Upper lobe of left lung (tissue), 4 donors: ENCODE results near the gene GART.

Experiments used
- CTCF ChIP-seq, 6 experiments: fragments of 450-650 bp in 4 of 6; fragments of 200-600 bp in 2 of 6; sonication (generic) in 2 of 6; IDR thresholded peaks; one replicate each; pipeline ENCODE4 v1.5.1; 2016 to 2019; ENCODE audit warnings: antibody characterized with exemption in 6 of 6
- POLR2AphosphoS5 ChIP-seq, 2 donors: sonication (generic); formaldehyde crosslinking; IDR thresholded peaks; one replicate each; pipeline ENCODE4 v1.5.1; 2017; ENCODE audit warnings: antibody characterized with exemption in 2 of 2

- TF ChIP-seq CTCF (IDR thresholded peaks at IDR 0.05), result no peak
- TF ChIP-seq POLR2AphosphoS5 (IDR thresholded peaks at IDR 0.05), result no peak
Measured at GRCh38 chr21:33477066-33477465, 64.9 kb downstream of the GART start.
